Measurements from ENCODE around the gene CEACAM7.

DNA sequence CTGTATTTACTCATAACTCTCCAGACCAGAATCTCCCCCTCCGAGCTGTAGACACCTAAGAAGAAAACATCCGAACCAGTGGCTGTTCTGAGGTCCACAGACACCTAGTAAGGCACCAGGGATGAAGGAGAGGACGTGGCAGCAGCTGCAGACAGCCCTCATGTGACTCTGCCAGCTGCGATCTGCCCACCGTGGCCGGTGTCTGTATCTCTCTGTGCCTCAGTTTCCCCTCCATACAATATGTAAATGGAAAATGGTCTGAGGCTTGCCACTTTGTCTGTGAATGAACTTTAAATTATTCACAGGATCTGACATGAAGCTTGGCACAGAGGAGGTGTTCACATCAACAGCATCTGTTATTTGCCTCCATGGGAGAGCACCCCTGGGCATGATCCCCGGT, 63.6 kb downstream of the CEACAM7 start:
- TF ChIP-seq, protein P1, sequence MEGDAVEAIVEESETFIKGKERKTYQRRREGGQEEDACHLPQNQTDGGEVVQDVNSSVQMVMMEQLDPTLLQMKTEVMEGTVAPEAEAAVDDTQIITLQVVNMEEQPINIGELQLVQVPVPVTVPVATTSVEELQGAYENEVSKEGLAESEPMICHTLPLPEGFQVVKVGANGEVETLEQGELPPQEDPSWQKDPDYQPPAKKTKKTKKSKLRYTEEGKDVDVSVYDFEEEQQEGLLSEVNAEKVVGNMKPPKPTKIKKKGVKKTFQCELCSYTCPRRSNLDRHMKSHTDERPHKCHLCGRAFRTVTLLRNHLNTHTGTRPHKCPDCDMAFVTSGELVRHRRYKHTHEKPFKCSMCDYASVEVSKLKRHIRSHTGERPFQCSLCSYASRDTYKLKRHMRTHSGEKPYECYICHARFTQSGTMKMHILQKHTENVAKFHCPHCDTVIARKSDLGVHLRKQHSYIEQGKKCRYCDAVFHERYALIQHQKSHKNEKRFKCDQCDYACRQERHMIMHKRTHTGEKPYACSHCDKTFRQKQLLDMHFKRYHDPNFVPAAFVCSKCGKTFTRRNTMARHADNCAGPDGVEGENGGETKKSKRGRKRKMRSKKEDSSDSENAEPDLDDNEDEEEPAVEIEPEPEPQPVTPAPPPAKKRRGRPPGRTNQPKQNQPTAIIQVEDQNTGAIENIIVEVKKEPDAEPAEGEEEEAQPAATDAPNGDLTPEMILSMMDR (IDR thresholded peaks at IDR 0.05), result no peak
- TF ChIP-seq POLR2A (IDR thresholded peaks at IDR 0.05), result no peak

All from Peyer's patch (tissue), 4 donors.